Lung (tissue), 12 donors: ENCODE data around the gene MMP21. TPM values are rescaled to one million over a fixed set of nuclear protein-coding genes. Genes with fewer than 3 reads are reported as not detected.

ENCODE experiments used
- ATAC-seq: fragments of 200-7000 bp; cut with Tn5 transposase; one replicate; pipeline ENCODE4 v1.9.1; 2020; ENCODE audit warnings: moderate number of reproducible peaks; ENCODE audit not compliant: insufficient read depth, low FRiP score
- DNase-seq, 3 donors: peaks; one replicate each; pipeline ENCODE4 v3.0.0-alpha.2; 2013 to 2017
- H3K27ac ChIP-seq, 2 donors: one replicate each; pipeline ENCODE4 v1.5.1; 2013; ENCODE audit warnings: mild to moderate bottlenecking in 2 of 2, moderate library complexity in 2 of 2, control low read depth in 1 of 2, inconsistent platforms in 1 of 2, low read depth in 1 of 2, low read length in 1 of 2
- H3K27me3 ChIP-seq, 3 donors: one replicate each; pipeline ENCODE4 v1.5.1; 2013; ENCODE audit warnings: low read length in 2 of 3; ENCODE audit not compliant: control insufficient read depth in 3 of 3, insufficient read depth in 3 of 3
- H3K36me3 ChIP-seq, 4 donors: one replicate each; pipeline ENCODE4 v1.5.1; 2013; ENCODE audit warnings: low read length in 4 of 4, mild to moderate bottlenecking in 1 of 4, moderate library complexity in 1 of 4; ENCODE audit not compliant: control insufficient read depth in 4 of 4, insufficient read depth in 4 of 4
- H3K4me1 ChIP-seq, 5 donors: one replicate each; pipeline ENCODE4 v1.5.1; 2013; ENCODE audit warnings: low read length in 5 of 5, mild to moderate bottlenecking in 2 of 5, moderate library complexity in 1 of 5; ENCODE audit not compliant: control insufficient read depth in 5 of 5, insufficient read depth in 5 of 5
- H3K4me3 ChIP-seq: one replicate; pipeline ENCODE4 v1.5.1; 2013; ENCODE audit warnings: mild to moderate bottlenecking, control low read depth, moderate library complexity
- H3K9ac ChIP-seq, 2 donors: one replicate each; pipeline ENCODE4 v1.5.1; 2013; ENCODE audit warnings: low read length in 2 of 2, control low read depth in 1 of 2; ENCODE audit not compliant: insufficient read depth in 1 of 2
- H3K9me3 ChIP-seq, 4 donors: one replicate each; pipeline ENCODE4 v1.5.1; 2013; ENCODE audit warnings: low read length in 3 of 4, mild to moderate bottlenecking in 1 of 4, moderate library complexity in 1 of 4; ENCODE audit not compliant: control insufficient read depth in 4 of 4, insufficient read depth in 3 of 4
- WGBS, 2 donors: extraction: QIAGEN DNeasy Blood & Tissue Kit; methylation state at CpG; one replicate each; pipeline ENCODE4 v1.1.7; 2013; 5-methylcytosine and 5-hydroxymethylcytosine counted together
- polyA plus RNA-seq, 2 donors: library from polyadenylated mRNA; stranded (reverse); fragments of 200-250 nt; gene quantifications; one replicate each; pipeline ENCODE4 v1.2.1, GENCODE V29; 2013
- total RNA-seq, 2 donors: library from RNA; depleted of rRNA in 1 of 2; stranded (reverse); fragments of >200 nt in 1 of 2; gene quantifications; one replicate each; pipeline ENCODE4 v1.2.1, GENCODE V29; 2014 to 2021
- TF ChIP-seq, protein P1 (sequence below): IDR thresholded peaks from 2 replicates; pipeline ENCODE4 v1.5.1; 2012; ENCODE audit warnings: mild to moderate bottlenecking; ENCODE audit errors: control extremely low read depth, extremely low read depth
- donor health status: control.
- donor health status: control.
- donor health status: Bipolar disorder and iron deficiency.
- donor health status: healthy.
- donor health status: DM: yes; HTN: yes; CAD: no.

Gene MMP21
- total and polyA plus RNA-seq, 4 donors = 0.03 to 0.46 (median 0.15) TPM

- H3K36me3 ChIP-seq = peaks cover 2 to 23% (median 8%) of the 10 kb centered on the region in 4 donors
- TF ChIP-seq, protein P1, sequence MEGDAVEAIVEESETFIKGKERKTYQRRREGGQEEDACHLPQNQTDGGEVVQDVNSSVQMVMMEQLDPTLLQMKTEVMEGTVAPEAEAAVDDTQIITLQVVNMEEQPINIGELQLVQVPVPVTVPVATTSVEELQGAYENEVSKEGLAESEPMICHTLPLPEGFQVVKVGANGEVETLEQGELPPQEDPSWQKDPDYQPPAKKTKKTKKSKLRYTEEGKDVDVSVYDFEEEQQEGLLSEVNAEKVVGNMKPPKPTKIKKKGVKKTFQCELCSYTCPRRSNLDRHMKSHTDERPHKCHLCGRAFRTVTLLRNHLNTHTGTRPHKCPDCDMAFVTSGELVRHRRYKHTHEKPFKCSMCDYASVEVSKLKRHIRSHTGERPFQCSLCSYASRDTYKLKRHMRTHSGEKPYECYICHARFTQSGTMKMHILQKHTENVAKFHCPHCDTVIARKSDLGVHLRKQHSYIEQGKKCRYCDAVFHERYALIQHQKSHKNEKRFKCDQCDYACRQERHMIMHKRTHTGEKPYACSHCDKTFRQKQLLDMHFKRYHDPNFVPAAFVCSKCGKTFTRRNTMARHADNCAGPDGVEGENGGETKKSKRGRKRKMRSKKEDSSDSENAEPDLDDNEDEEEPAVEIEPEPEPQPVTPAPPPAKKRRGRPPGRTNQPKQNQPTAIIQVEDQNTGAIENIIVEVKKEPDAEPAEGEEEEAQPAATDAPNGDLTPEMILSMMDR = no peak
- H3K9ac ChIP-seq = peak overlapping the region in 1 of 2 donors; percentile 43
- no peak overlapping the region for H3K27ac ChIP-seq
- H3K27me3 ChIP-seq = no peaks in the 10 kb centered on the region
- DNase-seq (no peak), ATAC-seq (no peak)
- no peak overlapping the region for H3K4me3 ChIP-seq
- WGBS, 2 donors = 90 to 95% methylated on average over 12 of the region's 12 CpGs
- H3K4me1 ChIP-seq = peaks cover 0 to 12% (median 6%) of the 10 kb centered on the region in 5 donors
- H3K9me3 ChIP-seq = no peaks in the 10 kb centered on the region
Measured at GRCh38 chr10:125769175-125769574, 6.4 kb downstream of the MMP21 start.

- no peak overlapping the region for H3K4me3 ChIP-seq
- no peaks in the 10 kb centered on the region for H3K9me3 ChIP-seq
- peaks cover 4 to 30% (median 12%) of the 10 kb centered on the region in 4 donors for H3K36me3 ChIP-seq
- H3K27me3 ChIP-seq = no peaks in the 10 kb centered on the region
- TF ChIP-seq, protein P1 = no peak
- 58 to 74% methylated on average over 4 of the region's 4 CpGs for WGBS, 2 donors
- peaks cover 0 to 12% (median 6%) of the 10 kb centered on the region in 5 donors for H3K4me1 ChIP-seq
- DNase-seq = peak in 2 of 3 donors; percentile 78 to 80
- H3K27ac ChIP-seq = no peak overlapping the region
- no peak for ATAC-seq
- peak overlapping the region in 1 of 2 donors; percentile 51 for H3K9ac ChIP-seq
Measured at GRCh38 chr10:125768219-125768855, 7.3 kb downstream of the MMP21 start.

- Histone ChIP-seq H3K36me3 (peaks cover 13 to 42% (median 19%) of the 10 kb centered on the region in 4 donors), H3K9me3 (no peaks in the 10 kb centered on the region), H3K4me1 (peaks cover 0 to 12% (median 6%) of the 10 kb centered on the region in 5 donors), H3K4me3 (no peak overlapping the region), H3K27ac (no peak overlapping the region), H3K27me3 (no peaks in the 10 kb centered on the region), H3K9ac (no peak overlapping the region)
- ATAC-seq (no peak), DNase-seq (peak in 2 of 3 donors; percentile 17 to 21)
- 61 to 84% methylated on average over 4 of the region's 4 CpGs for WGBS, 2 donors
- TF ChIP-seq, protein P1 = no peak
Measured at GRCh38 chr10:125766511-125766910, 9.1 kb downstream of the MMP21 start.

DNA sequence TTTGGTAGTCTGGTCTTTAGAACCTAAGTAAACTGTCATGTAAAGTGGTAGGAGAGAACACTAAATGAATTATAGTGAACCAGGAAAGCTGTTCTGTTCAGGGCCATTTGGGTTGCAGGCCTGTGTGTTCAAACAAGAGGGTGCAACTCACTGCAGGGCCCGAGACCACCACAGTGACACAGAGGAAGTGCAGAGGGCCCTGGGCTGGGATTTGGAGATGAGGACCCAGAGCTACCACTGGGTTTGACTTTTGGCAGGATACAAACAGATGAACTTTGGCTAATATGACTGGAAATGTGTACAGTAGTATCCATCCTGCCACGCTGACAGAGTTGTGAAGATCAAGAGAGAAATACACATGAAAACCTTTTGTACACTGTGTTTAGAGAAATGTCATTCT, 9.8 kb downstream of the MMP21 start:
- 95% methylated on average over 2 of the region's 2 CpGs for WGBS, 2 donors
- Histone ChIP-seq H3K4me3 (no peak overlapping the region), H3K27ac (no peak overlapping the region), H3K4me1 (peaks cover 0 to 12% (median 6%) of the 10 kb centered on the region in 5 donors), H3K9me3 (no peaks in the 10 kb centered on the region), H3K36me3 (peaks cover 13 to 48% (median 20%) of the 10 kb centered on the region in 4 donors), H3K9ac (no peak overlapping the region), H3K27me3 (no peaks in the 10 kb centered on the region)
- DNase-seq = no peak
- no peak for ATAC-seq
- TF ChIP-seq, protein P1 = no peak
